SK-N-MC (cell line): Measurements from ENCODE around the gene PDZD2.

Source experiments
- EZH2 ChIP-seq: fragments of 200-600 bp; sonication (generic); IDR thresholded peaks from one replicate; pipeline ENCODE4 v1.6.1; 2017; ENCODE audit warnings: antibody characterized with exemption
- FOXP2 ChIP-seq: optimal IDR thresholded peaks from 2 replicates; pipeline ENCODE3; 2011; ENCODE audit warnings: mild to moderate bottlenecking, moderate library complexity; ENCODE audit not compliant: insufficient read depth; ENCODE audit errors: extremely low read length, control extremely low read depth
- POLR2AphosphoS5 ChIP-seq: IDR thresholded peaks from 2 replicates; pipeline ENCODE4 v1.6.1; 2012; ENCODE audit warnings: mild to moderate bottlenecking, low read depth, low read length, borderline replicate concordance

DNA sequence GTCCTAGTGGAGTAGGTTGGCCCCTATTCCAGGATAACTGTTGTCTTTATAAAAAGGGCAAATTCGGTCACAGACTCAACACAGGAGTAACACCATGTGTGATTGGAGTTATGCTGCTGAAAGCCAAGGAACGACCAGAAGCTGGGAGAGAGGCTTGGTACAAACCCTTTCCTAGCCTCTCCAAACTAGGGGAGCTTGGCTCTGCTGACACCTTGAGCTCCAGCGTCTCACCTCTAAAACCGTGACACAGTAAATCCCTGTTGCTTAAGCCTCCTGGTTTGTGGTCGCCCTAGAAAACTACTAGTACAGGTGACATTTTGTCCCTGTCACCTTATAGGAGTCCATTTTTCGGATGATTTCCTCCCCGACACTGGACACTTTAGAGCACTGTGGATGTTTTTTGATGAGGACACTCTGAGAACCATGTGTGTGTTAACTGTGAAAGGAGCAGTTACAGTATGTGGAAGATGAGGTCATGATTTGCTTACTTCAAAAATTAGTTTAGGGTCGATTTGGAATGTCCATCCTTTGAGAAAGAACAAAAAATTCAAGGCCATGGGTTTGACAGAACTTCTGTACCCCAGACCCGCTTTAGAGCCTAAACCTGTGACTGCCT lies 167.0 kb downstream of the PDZD2 start:
- TF ChIP-seq POLR2AphosphoS5 (no peak), EZH2 (no peak), FOXP2 (no peak)
